Left cardiac atrium (tissue), 4 donors: ENCODE data around the gene MRPL34. TPM values are rescaled to one million over a fixed set of nuclear protein-coding genes. Genes with fewer than 3 reads are reported as not detected.
"Not testable (repeated sequence)": the region's sequence is repeated elsewhere in the genome, so short reads cannot be mapped to it uniquely, and the experiment has no call there.

Experiments
- ATAC-seq, 2 donors: fragments of 200-7000 bp; cut with Tn5 transposase; one replicate each; pipeline ENCODE4 v1.9.1; 2020; ENCODE audit warnings: mild to moderate bottlenecking in 2 of 2, moderate library complexity in 2 of 2
- DNase-seq: peaks from one replicate; pipeline ENCODE4 v3.0.0-alpha.2; 2020
- intact Hi-C, 2 donors: fragments of 100-400 bp; cut with DNase I; formaldehyde crosslinking; loops; one replicate each; pipeline versions ENCODE4 v1.14.1 to v1.15.1; 2022 to 2023
- long read RNA-seq: library from polyadenylated mRNA; unstranded; transcript quantifications from one replicate; pipeline ENCODE4 v2.0.0, GENCODE V29; 2021
- total RNA-seq, 2 donors: library from RNA; stranded (reverse); fragmentation: NEBNext Ultra II Directional; extraction: Animal tissue kit (Norgen Biotek cat#: 25700); gene quantifications; one replicate each; pipeline ENCODE4 v1.2.1, GENCODE V29; 2021
- donor health status: DM: no; HTN: yes; CAD: no.
- donor health status: DM: no; HTN: yes; CAD: no; lungs with severe emphysema.
- donor health status: DM: yes; HTN: yes; CAD: no.
- donor health status: Dilated cardiomyopathy.

MRPL34 gene
- total RNA-seq: 100 to 1,000 TPM; 147 to 152 TPM
- long read RNA-seq, partial matches to known transcripts: 0 of 3 reads
- long read RNA-seq, other reads (novel, unspliced or antisense): 1 of 3 reads

DNA sequence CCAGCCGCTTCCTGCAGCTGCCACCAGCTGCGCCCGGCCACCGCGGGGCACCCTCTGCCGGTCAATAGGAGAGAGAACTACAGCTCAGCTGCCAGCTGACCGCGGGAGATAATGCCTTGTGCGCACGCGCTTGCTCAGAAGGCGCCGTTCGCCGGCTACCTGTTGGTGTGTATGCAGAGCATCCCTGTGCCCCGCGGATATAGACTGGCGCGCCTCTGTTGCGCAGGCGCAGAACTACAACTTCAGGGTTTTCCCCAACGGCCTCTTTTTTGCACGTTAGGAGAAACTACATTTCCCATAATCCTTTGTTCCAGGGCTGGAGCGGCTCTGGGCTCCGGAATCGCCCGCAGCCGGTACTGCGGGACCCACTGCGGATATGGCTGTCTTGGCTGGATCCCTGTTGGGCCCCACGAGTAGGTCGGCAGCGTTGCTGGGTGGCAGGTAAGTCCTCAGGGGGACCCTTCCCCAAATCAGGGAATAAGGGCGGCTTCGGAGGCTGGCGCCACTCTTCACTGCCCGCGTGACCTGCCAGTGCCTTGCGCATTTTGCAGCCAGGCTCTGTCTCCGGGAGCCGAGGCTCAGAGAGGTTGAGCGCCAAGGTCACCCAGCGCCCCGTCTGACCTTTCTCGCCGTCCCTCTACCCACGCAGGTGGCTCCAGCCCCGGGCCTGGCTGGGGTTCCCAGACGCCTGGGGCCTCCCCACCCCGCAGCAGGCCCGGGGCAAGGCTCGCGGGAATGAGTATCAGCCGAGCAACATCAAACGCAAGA lies at the start of gene MRPL34:
Gene MRPL34 (plus strand): TSS at position 356 of the 768 bp plus-strand sequence. CDS start 21 bp downstream, at position 377.
- intact Hi-C loops: no loop called here
- DNase-seq (peak; percentile 96), ATAC-seq (peak; percentile 67 to 75)

GRCh38 chr19:17256130-17256529 lies 49.5 kb upstream of the MRPL34 start:
- ATAC-seq (no peak), DNase-seq (no peak)
- intact Hi-C loops: no loop called here

- DNase-seq (no peak), ATAC-seq (no peak)
- intact Hi-C loops: no loop called here
These were observed 46.4 kb upstream of the MRPL34 start for GRCh38 chr19:17259118-17259780.

GRCh38 chr19:17259934-17260333 lies 45.7 kb upstream of the MRPL34 start:
- intact Hi-C loops: no loop called here
- DNase-seq (no peak), ATAC-seq (no peak)

GRCh38 chr19:17260842-17261325 lies 44.8 kb upstream of the MRPL34 start:
- ATAC-seq: peak; percentile 81 to 83
- intact Hi-C loops: no loop called here
- DNase-seq: peak; percentile 77

- intact Hi-C loops: no loop called here
- no peak for ATAC-seq
- DNase-seq: no peak
These were observed 43.1 kb upstream of the MRPL34 start for GRCh38 chr19:17262557-17262956.

- intact Hi-C loops: no loop called here
- no peak for DNase-seq
- no peak for ATAC-seq
These were observed 41.7 kb upstream of the MRPL34 start for GRCh38 chr19:17263712-17264640.

DNA sequence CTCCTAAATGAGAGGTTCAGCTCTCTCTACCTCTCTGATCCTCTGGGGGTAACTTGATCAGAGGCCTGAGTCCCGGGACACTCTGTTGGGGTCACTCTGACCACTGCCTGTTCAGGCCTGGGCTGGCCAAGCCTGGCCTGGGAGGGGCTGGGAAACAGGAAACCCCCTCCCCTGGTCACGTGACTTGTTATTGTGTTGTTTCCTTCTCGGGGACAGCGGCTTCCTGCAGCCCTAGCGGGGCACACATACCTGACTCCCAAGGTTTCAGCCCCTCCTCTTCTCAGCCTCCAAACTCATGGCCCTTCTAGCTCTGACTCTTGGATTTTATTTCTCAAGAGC lies 41.1 kb upstream of the MRPL34 start, which contains the start of gene USHBP1:
Gene USHBP1 (minus strand): TSS at position 105 of the 339 bp plus-strand sequence. CDS start 446 bp downstream, outside the sequence.
- intact Hi-C loops: no loop called here
- DNase-seq: peak; percentile 69
- ATAC-seq: no peak

DNA sequence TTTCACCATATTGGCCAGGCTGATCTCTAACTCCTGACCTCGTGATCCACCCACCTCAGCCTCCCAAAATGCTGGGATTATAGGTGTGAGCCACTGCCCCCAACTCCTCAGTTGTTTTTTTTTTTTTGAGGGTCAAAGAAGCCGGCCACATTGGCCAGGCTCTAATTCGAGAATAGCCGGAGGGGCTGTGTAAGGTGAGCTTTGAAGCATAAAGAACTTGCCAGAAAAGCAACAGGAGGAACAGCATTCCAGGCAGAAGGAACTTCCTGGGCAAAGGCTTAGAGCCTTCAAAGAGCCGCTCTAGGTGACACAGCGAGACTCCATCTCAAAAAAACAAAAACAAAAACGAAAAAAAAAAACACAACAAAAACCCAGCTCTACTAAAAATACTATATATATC lies 39.6 kb upstream of the MRPL34 start:
- ATAC-seq (no peak), DNase-seq (no peak)
- intact Hi-C loops: no loop called here

DNA sequence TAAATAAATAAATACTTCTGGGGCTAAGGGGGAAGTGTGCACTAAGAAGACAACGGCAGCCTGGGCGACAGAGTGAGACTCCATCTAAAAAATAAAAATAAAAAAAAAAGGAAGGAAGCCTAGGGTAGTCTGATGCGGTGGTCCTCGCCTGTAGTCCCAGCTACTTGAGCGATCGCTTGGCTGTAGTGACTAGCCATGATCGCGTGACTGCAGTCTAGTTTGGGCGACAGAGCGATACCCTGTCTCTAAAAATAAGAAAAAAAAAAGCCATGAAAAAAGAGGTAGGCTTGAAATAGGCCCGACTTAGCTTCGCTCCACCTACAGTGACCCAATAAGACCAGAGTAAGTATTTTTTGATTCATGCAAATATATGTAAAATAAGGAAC lies 39.1 kb upstream of the MRPL34 start:
- ATAC-seq (no peak), DNase-seq (no peak)
- intact Hi-C loops: no loop called here

- DNase-seq (peak; percentile 95), ATAC-seq (peak; percentile 98)
- intact Hi-C loops: no loop called here
These were observed 38.5 kb upstream of the MRPL34 start, which contains the start of gene BABAM1 for GRCh38 chr19:17266975-17267788. Gene BABAM1 (plus strand): TSS chr19:17267443. CDS start chr19:17268807, 1,364 bp downstream.

GRCh38 chr19:17268754-17269153 lies 36.9 kb upstream of the MRPL34 start:
- intact Hi-C loops: no loop called here
- ATAC-seq: no peak
- DNase-seq: no peak

GRCh38 chr19:17274892-17275291 lies 30.8 kb upstream of the MRPL34 start:
- DNase-seq, ATAC-seq, intact Hi-C loops: not testable (repeated sequence)

- intact Hi-C loops: no loop called here
- ATAC-seq (no peak), DNase-seq (no peak)
These were observed 30.1 kb upstream of the MRPL34 start for GRCh38 chr19:17275441-17276175.

GRCh38 chr19:17279436-17279835 lies 26.2 kb upstream of the MRPL34 start:
- no peak for ATAC-seq
- no peak for DNase-seq
- intact Hi-C loops: no loop called here

GRCh38 chr19:17281391-17282304 lies 24.0 kb upstream of the MRPL34 start, which contains the start of gene ANKLE1:
Gene ANKLE1 (plus strand): TSS chr19:17281901. CDS start chr19:17281921, 20 bp downstream.
- intact Hi-C loops: loop anchor here (1.0 to 10.0 kb wide), 3 partner anchors 77 to 214 kb away; no protein-coding TSS in a partner anchor
- ATAC-seq (peak; percentile 40 to 56), DNase-seq (no peak)
